Cerebellar nuclear complex (tissue), 1 donor: ENCODE data around the gene TBC1D16.

Source experiments
- DNase-seq, 2 experiments: peaks; one replicate each; lab custom pipeline; 2025; lab: John Stamatoyannopoulos, UW

Gene TBC1D16

DNA sequence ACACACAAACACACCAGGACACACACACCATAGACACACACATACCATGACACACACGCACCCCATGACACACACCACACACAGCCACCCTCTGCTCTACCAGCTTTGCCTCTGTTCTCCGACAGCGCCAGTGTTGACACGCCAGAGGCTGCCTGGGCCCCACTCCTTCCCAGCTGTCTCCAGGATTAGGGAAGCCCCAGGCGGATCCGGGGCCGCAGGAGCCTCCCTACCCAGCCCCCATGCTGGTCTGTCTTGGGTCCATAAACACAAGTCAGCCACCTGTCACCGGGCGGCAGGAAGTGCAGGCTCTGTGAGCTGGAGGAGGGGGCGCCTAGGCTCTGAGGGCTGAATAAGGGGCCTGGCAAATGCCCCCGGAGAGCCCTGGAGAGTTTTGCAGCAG lies 10.5 kb downstream of the TBC1D16 start:
- no peak for DNase-seq

DNA sequence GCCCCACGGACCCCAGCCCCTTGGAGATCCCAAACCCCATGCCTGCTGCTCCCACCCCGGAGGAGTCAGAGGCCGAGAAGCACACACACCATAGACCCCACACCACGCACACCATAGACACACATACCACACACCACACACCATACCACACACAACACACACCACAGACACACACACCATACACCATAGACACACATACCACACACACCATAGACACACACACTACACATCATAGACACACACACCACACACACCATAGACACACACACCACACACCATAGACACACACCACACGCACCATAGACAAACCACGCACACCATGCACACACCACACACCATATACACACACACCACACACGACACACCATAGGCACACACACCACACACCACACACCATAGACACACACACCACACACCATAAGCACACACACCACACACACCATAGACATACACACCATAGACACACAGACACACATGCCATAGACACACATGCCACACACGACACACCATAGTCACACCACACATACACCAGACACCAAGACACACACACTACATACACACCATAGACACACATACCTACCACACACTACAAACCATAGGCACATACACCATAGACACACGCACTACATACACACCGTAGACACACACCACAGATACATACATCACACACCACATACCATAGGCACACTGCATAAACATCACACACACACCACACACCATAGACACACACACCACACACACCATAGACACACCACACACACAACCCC lies 11.3 kb downstream of the TBC1D16 start:
- DNase-seq: no peak

DNA sequence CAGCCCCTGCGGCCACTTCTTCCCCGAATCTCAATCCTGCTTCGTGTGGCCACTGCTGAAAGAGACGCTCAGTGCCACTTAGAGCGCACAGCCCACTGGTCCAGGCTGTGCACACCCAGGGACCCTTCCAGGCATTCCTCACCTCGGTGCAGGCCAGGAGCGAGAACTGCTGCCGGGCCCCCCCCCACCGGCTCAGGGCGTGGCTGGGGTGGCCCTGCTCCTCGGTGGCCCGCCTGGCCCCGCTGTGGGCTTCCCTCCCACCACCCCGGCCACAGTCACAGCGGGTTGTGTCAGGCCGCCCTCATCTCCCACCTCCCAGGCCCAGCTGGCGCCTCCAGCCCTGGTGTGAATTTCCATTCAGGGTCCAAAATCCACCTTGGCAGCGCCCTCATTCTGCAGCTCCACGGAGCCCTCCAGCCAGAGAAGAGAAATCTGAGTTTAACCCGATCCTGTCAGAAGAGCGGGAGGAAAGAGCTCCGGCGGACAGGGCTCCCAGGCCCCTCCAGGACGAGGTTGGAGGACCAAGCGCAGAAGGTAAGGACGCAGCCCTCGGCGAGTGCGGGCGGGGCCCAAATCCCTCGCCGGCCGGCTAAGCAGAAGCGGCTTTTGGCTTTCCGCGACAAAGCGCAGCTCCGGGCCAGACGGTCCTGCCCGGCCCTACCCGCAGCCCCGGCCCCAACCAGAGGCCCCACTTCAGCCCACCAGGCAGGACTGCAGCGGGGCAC lies 12.0 kb downstream of the TBC1D16 start:
- DNase-seq: peak in 1 of 2 experiments; percentile 70

DNA sequence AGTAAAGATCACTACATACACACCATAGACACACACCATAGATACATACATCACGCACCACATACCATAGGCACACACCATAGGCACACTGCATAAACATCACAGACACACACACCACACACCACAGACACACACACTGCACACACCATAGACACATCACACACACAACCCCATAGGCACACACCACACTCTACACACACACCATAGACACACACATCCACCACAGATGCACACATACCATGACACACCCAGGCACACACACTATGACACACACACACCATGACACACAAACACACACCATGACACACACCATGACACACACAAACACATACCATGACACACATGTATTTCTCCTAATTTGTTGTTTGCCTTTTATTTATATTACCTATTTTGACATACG lies 14.1 kb downstream of the TBC1D16 start:
- no peak for DNase-seq

DNA sequence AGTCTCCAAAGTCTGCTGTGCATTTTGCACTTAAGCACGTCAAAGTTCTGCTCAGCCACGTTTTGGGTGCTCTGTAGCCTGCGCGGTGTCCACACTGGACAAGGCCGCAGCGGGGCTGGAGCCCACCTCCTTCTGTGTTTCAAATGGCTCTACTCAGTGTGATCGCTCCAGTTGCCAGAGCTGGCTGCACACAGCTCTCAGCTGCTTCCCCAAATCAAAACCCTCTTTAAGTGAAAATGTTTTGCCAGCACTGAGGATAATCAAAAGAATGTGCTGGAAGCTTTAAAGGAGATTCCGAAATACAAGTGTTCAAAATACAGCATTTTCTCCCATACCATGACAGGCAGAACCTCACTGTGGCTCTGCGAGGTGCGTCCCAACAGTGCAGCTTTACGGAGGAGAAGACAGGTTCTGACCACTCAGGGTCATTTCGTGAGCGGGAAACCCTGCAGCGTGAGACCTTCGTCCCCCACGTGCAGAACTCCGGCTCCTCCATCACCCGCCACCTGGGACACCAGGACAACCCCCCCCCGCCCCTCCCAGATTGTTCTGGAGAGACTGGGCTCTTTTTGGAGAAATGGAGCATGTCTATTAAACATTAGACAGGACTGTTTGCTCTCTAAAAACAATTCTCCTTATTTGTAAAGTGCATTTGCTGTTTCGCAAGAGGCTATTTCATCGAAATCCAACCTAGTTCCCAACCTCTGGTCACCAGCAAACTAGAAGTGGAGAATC lies 16.6 kb downstream of the TBC1D16 start:
- DNase-seq: no peak

DNA sequence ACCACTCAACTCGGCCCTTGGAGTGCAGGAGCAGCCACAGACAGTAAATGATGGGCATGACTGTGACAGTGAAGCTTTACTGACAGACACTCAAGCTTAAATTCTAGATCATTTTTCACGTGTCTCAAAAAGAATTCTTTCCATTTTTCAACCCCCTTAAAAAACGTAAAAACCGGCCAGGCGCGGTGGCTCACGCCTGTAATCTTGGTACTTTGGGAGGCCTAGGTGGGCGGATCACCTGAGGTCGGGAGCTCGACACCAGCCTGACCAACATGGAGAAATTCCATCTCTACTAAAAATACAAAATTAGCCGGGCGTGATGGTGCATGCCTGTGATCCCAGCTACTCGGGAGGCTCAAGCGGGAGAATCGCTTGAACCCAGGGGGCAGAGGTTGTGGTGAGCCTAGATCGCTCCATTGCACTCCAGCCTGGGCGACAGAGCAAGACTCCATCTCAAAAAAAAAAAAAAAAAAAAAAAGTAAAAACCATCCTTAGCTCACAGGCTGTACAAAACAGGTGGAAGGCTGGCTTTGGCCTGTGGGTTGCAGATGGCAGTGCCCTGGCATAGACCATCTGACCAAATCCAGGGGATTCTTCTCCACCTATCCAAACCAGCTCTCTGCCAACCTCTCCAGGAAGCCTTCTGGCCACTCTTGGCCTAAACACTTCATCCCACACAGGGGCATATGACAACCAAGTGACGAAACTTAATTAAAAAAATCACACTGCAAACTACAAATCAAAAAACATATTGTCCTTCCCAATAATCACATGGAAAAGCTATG lies 18.3 kb downstream of the TBC1D16 start:
- DNase-seq: peak; percentile 44 to 69

DNA sequence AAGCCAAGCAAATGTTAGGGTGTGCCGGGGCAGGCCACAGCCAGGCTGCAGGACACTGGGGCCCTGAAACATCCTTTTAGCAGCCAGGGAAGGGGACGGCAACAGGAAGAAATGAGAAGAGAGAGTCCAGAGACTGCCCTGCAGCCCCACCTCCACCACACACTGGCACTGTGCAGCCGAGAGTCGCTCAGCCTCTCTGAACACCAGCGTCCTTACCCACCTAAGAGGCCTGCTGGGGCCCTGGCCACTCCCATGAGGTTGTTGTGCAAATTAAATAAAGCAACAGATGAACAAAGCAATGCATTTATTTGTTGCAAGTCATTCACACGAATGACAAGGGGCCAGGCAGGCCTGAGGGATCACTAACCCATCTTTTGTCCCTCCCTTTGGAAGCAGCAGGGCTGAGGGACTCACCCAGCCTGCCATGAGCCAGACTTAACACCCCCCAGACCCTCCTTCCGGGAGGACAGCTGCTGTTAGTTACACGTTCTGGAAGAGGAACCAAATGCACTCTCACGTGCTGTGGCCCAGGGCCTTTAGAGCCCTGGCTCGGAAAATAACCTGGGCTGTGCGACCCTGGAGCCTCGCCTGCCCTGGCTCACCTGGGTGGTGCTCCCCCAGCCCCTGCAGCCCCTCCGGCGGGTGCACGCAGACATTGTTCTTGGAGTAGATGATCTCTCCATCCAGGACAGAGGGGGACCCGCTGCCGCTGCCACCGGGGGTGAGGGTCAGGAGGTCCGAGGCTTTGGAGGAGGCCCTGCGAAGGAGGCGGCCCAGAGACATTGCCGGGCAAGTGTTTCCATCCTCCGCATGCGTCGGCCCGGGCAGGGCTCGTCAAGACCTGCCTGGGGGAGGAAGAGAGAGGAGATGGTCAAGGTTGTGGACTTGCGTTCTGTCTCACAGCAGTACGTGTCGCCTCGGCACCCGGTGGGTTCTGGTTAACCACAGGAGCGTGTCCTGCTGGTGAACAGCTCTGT lies 22.6 kb downstream of the TBC1D16 start:
- DNase-seq: no peak

DNA sequence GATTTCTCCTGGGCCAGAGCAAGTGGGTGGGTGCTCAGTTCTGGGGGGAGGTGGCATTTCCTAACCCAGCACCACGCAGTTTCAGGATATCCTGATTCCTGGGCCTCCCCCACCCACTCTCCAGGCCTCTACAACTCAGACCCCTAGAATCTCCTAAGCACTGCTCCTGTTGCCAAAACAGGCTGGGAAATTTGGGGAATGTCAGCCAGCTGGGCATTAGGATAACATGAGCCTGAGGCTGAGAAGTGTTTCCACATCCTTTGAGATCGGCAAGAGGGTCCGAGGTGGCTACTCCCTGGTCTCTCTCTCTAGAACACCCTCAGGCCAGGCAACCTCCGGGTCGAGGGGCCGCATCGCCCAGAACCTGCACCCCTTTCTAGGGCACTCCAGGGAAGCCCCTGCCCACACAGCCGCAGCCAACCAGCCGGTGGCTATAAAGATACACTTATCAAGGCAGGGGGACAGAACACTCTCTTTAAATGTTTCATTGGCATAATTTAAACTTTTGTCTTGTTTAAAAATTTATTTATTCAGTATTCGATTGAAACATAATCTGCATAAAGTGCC lies 23.6 kb downstream of the TBC1D16 start:
- DNase-seq: no peak

DNA sequence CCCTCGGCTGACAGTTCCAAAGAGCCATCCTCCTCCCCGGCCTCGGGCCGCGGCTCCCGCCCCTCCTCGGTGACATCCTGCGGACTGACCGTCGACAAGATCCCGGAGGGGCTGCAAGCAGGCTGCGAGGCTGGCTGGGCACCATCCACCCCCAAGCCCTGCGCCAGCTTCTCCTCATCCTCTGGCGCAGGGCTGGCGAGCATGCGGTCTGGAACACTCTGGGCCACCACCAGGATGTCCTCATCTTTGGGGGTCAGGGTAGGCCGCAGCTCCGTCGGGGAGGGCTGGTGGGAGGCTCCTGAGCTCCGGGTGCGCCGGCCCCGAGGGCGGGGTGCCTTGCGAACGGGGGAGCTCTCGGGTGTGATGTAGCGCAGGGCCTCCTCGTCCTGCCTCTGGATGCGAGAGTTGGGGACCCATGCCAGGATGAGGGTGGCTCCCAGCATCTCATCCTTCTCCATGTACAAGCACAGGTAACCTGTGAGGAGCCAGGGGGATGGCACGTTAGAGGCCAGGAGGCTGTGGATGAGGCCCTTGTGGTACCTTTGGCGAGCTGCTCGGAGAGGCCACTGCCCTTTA lies 25.3 kb downstream of the TBC1D16 start:
- DNase-seq: no peak

DNA sequence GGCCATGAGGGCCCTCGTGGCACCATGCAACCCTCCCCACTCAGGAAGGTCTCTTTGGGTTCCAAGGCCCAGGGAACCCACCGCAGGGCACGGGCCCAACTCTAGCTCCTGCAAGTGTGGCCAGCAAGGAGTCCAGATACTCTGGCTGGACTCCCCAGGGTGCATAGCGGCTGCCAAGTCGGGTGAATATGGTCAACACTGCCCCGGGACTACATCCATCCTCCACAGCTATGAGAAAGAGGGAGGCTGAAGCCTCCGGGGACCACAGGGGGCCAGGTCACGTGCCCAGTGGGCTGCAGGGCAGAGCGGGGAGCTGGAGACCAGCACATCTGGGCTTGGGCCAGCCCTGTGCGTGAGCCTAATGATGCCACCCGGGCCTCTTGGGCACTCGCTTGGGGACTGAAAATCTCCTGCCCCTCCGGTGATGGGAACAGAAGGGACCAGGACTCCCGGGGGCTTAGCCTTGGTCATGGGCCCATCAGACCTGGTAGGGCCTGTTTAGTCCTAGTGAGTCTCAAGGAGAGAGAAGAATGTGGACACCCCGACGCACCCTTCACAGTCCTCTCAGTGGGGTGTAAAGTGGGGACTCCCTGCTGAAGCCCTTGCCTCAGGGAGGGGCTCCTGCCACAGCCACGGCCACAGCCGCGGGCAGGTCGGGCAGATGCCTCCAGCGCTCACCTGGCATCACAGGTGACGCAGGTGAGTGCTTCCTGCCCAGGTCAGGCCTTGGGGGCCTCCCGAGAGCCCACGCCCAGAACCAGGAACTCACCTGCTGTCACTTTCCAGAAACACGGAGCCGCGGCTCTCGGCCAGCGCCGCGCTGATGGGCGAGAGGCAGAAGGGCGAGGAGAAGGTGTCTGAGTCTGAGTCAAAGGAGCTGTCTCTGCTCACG lies 26.0 kb downstream of the TBC1D16 start:
- no peak for DNase-seq

DNA sequence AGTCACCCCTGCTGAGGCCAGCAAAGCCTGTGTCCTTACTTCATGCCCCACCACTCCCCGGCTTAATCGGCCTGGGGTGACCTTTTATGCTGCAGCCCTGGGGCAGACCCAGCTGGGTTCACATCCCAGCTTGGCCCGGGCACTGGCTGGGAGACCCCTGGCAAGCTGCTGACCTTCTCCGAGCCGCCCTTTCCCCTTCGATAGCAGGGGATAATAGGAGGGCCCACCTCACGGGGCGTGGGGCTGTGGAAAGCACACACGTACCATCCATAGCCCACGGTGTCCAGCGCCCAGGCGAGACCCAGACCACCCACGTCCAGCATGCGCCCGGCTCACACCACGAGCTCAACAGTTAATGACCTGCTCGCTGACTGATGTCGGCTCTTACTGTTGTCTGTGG lies 26.8 kb downstream of the TBC1D16 start:
- DNase-seq: no peak

DNA sequence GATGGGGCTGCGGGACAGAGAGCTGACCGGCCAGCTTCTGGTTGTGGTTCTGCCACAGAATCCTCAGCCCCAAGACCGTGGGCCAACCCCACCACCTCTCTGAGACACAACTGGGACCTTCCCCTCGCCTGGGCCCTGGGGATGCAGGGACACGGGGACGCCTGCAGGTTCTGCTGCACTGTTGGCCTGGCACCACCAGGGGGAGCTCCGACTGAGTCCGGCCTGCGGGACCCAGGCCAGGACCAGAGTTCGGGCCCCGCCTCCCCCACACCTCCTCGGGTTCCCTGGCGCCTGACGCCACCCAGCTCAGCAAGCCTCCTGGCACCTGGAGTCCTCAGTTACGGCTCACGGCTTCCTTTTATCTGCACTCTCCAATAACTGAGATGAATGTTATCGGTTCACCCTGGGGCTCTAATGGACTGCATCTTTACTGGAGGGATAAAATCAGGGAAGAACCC lies 27.3 kb downstream of the TBC1D16 start:
- DNase-seq: peak in 1 of 2 experiments; percentile 16

DNA sequence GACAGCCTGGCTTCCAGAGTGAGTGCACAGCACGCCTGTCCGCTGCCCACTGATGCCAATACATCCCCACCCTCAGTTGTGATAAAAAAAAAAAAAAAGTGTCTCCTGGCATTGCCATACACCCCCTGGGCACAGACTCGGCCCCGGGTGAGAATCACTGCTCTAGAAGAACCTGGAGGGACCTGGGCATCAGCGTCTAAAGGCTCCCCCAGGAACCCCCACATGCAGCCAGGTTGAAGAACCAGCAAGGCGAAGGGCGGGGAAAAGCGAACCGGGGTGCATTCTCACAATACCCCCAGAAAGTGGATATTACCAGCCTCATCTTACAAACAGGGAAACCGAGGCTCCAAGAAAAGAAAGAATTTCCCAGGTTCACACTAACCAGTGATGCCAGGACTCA lies 27.7 kb downstream of the TBC1D16 start:
- DNase-seq: no peak

DNA sequence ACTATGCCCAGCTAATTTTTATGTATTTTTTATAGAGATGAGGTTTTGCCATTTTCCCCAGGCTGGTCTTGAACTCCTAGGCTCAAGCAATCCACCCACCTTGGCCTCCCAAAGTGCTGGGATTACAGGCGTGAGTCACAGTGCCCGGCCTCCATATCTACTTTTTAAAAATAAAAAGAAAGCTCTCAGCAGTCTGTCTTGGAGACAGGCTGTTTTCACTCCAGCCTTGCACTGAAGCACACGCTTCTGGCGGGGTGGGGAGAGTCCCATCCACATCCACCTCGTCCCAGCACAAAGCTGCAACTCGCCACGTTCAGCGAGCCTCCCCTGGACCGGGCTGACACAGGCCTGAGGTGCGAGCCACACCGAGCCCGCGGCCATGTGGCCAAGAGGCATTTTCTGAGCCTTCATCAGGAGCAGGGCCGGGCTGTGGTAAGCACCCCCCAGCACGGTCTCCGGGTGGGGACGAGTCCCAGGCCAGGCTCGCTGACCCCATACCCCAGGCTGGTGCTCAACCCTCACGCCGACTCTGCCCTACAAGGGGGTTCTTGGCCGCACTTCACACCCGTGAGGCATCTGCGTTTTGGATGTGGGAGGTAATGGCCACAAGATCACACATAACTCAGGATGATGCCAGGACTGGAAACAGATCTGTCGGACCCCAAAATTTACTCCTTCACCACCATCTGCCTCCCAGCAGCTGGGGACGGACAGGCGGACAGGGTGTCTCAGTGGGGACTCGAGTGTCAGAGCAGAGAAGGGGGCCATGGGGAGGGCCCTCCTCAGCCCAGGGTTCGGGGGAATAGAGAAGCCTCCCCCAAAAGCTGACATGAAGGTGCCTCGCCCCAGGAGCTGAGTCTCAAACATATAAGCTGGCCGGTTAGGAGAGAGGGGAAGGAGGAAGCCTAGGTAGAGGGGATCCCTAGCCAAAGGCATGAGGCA lies 28.6 kb downstream of the TBC1D16 start:
- no peak for DNase-seq

DNA sequence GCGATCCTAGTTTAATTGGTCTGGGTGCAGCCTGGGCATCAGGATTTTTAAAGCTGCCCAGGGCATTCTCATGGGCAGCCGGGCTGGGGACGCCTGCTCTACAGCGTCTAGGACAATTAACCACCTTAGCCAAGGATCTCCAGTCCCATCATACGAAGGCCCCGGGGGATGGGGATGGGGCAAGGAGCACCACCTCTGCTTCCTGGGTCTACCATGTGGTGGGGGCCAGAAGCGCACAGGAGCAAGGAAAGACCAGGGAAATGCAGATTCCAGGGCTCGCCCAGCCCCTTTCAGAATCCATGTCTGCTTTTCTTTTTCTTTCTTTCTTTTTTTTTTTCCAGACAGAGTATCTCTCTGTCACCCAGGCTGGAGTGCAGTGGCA lies 29.3 kb downstream of the TBC1D16 start:
- DNase-seq: no peak

DNA sequence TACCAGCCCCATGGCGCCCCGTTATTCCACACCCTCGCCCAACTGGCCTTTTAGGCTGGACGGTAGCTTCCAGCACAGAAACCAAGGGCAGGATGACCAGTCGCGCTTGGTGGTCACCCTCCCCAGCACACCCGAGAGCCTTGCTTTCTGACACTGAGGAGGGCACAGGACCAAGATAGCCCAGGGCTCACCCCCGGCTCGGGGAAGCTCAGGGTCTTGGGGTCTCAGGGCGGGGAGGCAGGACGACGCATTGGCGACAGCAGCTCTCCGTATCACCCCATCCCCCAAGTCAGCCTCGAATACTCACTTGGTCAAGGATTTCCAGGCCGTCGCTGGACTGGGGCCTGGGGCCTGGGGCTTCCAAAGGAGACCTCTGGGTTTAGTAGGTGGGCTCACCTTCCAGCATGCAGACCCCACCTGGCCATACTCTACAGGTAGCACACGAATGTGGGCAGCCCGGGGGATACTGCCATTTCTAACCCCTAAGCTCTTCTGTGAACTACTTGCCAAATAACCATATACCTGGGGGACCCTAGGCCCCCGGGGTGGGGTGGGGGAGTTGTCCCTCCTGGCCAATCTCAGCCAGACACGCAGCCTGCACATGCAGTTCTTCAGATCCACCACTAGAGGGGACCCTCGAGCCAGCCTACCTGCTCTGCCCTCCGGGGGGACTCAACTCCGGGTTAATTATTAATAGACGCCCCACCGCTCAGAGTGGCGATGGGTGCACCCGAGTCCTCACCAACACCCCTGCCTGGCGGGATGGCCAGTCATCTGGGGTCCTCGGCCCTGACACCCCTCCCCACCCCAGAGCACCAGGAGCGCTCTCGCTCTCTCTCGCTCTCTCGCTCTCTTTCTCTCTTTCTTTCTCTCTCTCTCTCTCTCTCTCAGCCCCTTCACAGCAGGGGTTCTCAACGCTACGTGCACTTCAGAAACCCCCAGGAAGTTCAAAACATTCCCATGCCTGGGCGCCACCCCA lies 30.0 kb downstream of the TBC1D16 start:
- no peak for DNase-seq

DNA sequence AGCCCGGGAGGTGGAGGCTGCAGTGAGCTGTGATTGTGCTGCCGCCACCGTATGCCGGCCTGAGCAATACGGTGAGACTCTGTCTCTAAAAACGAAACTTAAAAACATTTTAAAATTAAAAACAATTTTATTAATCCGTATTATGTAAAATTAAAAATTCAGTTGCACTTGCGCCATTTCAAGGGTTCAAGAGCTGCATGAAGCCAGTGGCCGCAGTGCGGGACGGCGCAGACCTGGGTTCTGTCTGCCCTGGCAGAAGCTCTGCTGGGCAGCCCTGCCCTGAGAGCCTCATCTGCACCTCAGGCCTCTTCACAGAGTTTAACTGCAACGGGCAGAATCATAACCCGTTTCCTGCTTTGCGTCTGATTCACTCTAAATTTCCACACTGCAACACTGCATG lies 31.7 kb downstream of the TBC1D16 start:
- DNase-seq: no peak
